UCSD-AML1 (cell line): ENCODE results near the gene PDE6D.

Experiments used
- DNase-seq: peaks from one replicate; lab custom pipeline; 2025; ENCODE audit not compliant: unreplicated experiment; lab: John Stamatoyannopoulos, UW

PDE6D gene

DNA sequence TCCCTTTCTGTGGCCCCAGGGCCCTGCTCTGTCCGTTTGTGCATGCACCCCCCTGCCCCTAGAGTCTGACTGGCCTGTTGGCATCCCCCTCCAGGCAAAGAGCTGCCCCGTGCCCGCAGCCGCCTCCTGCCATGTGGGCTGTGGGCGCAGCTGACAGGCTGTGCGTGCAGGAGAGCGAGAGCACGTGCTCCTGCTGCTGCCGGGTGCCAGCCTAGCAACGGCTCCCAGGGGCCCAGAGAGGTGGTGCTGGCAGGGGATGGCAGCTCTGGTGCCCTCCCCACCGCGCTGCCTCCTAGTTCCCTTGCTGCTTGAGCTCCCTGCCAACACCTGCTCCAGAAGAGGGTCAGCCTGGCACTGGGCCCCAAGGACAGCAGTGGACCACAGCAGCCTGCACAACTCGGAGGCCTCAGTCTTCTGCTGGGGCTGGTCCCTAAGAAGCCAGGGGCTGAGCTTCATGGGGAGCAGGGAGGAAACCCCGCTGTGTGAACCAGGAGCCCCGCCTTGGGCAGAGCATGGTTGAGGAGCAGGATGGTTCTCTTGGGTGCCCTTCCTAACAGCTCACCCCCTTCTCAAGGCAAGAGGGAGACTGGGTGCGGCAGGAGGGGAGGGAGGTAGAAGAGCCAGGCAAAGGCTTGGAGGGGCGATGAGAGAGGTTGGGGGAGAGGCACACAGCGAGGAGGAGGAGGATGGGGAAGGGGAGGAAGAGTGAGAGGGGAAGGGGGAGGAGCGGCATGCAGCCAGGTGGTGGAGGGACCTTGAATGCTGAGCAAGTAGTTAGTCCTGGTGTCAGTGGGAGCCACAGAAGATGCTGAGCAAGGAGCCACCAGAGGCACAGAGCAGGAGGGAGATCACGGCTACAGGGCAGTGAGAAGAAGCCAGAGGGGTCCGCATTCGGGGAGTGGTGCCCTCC, 96.5 kb downstream of the PDE6D start:
- no peak for DNase-seq

DNA sequence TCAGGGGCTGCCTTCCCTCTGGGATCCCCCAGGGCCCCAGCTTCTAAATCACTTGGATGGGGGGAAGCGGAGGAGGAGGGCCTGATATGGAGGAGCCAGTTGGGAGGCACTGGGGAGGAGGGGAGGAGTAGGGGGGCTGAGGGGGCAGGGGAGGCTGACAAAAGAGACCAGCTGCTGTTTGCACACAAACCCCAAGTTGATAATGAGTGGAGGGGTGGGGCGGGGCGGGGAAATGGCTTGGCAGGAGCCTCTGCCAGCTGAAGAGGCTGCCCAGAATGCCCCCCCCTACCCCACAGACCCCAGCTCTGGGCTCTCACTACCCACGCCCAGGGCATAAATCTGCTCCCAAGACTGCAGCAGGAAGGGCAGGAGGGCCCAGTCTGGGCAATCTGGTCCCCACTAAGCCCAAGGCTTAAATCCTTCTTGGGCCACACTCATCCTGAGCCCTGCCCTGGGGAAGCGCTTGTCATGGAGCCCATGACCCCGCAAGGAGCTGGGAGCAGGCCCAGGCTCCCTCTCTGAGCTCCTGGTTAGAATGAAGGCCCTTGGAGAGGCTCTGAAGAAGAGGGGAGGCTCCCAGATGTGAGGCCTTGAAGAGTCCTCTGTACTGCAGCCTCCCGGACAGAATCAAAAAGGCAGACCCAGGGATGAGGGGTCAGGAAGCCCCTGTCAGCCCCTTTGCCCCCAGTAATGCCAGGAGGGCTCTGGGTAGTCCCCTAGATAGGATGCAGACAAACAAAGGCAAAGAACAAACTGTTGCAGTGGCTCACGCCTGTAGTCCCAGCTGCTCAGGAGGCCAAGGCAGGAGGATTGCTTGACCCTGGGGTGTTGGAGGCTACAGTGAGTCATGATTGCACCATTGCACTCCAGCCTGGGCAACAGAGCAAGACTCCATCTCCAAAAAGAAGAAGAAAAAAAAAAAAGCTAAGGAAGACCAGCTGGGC, 97.5 kb downstream of the PDE6D start:
- no peak for DNase-seq

DNA sequence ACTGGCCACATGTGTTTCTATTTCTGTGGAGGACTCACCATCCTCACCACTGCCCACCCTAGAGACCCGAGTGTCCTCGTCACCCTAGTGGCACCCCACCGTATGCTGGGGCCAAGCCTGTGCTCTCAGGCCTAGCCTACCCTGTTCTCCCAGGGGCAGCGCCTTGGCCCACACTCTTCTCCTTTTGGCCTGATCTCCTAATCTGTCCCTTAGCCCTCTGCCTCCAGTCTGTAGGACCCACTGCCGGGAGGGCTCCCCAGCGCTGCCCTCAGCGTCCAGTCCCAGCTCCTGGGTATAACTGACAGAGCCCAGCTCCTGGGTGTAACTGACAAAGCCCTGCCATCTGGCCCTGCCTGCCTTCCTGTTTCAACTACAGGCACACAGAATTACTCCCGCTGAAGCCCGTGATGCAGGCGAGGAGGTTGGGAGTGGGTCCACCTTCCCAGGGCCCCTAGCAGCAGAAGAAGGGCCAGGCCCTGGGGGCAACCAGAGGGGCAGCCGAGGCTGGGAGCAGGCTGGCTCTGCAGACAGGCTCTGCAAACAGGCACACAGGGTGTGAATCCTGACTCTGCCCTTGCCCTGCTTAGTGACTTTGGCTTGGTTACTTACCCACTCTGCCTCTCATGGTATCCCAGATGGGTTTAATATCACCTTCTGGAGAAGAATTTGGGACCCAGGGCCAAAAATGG, 98.3 kb downstream of the PDE6D start:
- DNase-seq, result no peak
